ENCODE data around the gene SLC15A2. TPM values are rescaled to one million over a fixed set of nuclear protein-coding genes. Genes with fewer than 3 reads are reported as not detected.
A peak's percentile ranks its signal among the peaks of the same experiment; 100 is the strongest.
"Not testable (repeated sequence)": the region's sequence is repeated elsewhere in the genome, so short reads cannot be mapped to it uniquely, and the experiment has no call there.

The SLC15A2 gene
- polyA plus RNA-seq, 12 donors: 16.9 to 96.8 (median 50.7) TPM; not detected in 1

DNA sequence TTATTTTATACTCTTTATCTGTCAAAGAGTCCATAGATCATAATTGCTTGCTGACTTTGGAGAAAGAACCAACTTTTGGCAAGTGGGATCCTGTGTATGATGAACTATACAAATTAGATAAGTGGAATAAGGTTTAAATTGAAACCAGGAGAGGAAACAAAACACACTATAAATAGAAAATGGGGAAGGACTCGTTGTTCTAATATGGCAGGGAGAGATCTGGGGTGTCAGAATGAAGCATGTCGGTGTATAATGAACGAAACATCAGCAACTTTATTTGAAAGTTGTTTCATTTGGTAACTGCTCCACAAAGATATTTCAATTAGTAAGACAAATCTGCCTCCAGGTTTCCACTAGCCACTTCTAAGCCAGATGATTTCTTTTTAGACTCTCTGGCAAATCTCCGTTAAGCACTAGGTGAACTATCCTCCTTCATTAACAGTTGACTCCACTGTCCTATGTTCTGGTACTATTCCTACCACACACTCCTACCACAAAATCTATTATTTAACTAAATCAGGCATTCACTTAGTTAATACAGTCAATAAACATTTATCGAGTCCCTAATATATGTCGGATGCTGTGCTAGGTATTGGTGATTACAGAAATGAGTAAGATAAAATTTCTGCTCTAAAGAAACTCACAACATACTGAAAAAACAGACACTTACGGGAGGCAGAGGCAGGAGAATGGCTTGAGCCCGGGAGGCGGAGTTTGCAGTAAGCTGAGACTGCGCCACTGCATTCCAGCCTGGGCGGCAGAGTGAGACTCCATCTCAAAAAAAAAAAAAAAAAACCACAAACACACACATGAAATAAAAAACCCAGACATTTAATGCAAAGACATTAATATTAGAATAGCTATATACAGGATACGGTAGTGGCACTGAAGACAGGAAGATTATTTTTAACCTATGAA, 20.1 kb downstream of the SLC15A2 start:
- no peak for DNase-seq

DNA sequence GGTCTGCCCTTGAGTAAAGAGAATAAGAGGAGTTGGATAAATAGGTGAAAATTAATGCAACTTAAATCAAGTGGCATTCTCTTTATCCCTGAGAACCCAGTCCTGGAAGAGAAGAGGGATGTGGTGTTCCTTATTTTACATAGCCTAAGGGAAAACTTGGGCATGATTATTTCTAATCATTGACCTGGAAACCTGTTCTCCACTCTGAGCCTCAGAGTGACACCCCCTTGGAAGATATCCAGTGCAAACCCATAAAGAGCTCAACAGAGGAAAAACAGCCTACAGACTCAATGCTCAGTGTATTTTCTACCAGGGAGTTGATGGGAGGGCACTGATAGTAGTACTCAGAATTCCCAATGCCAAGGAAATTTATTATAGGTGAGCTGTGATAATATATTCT, 22.0 kb downstream of the SLC15A2 start:
- DNase-seq: no peak

GRCh38 chr3:121918779-121919483, 24.7 kb downstream of the SLC15A2 start:
- DNase-seq: no peak

- DNase-seq: no peak
Observed at GRCh38 chr3:121924734-121925133, 30.5 kb downstream of the SLC15A2 start.

- no peak for DNase-seq
Observed at GRCh38 chr3:121926380-121926779, 32.2 kb downstream of the SLC15A2 start.

GRCh38 chr3:121938141-121938855, 44.1 kb downstream of the SLC15A2 start:
- not testable (repeated sequence) for DNase-seq

DNA sequence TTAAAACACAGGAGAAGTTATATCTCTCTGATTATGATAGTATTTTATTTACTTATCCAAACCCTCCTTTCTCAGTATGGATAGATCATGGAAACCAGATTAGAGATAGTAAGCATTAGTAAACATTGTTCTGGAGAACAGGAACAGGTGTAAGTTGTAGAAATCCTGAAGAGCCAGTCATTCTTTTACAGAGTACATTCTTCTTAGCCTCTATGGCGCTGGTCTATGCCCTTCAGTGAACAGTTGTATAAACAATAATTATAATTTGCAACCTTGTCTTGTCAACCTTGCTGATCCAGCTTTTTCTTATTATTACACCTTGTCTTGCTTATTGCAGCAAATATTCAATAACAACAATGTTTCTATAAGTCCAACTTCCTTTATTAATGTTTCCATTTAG, 47.4 kb downstream of the SLC15A2 start:
- DNase-seq: no peak

DNA sequence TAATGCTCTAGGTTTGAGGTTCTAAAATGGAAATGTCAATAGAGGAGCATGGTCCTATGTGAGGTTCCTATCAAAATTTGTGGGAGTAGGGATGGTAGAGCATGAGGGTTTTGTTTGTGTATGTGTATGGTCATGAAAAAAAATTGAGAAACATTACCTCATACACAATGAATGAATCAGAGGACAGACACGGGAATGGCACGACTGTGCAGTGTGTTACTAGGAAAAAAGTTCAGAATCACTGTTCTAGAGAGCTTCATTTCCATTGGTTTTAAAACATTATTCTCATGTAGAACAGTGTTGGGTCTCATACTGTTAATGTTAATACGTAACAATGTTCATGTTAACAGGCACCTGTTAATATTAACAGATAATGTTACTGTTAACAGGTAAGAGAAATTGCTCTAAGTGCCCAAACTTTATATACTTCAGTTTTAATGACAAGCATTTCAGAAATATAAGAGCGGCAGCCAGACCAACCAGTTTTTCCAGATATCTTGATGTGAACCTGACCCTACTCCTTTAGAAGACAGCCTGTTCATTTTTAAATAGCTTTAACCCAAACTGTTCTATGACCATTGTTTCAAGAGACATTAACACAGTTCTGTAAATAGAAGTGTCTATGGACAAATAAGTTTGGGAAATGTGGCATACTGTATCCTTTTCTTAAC, 48.0 kb downstream of the SLC15A2 start:
- no peak for DNase-seq

DNA sequence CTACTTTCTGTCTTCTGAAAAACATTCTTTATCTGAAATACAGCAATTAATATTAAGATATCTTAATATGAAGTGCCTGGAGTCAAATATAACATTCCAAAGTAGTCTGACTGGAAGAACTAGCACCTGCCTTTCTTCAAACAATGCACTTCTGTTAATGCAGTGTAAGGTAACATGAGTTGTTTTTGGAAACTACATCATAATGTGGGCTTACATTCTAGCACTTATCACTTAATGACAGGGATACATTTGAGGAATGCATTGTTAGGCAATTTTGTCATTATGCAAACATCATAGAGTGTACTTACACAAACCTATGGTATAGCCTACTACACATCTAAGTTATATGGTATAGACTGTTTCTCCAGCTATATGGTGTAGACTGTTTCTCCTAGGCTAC, 49.2 kb downstream of the SLC15A2 start:
- DNase-seq: no peak

- DNase-seq: no peak
Observed at GRCh38 chr3:121948641-121949040, 54.4 kb downstream of the SLC15A2 start.

DNA sequence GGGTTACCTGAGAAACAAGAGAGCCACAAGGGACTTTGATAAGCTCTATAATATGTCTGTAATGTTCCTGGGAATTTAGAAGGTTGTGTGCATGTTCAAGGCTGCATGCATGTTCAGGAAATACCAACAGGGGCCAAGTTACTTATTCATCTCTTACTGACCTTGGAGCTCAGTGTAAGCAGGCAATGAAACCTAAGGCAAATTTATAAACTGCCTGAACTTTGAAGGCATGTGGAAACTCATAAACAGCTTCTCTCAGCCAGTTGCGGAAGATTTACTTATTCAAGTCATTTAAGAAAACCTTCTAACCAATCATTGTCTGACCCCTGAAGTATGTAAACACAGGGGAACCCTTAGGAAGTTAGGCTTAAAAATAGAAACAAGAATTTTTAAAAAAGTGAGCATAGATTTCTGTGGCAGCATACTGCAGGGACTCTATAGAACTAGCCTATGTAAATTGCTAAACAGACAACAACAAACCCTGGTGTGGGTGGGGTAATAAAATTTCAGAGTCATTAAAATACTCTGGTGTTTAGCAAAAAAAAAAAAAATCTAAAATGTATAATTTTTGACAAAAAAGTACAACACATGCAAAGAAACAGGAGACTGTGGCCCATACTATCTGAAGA, 57.2 kb downstream of the SLC15A2 start:
- DNase-seq: no peak

- DNase-seq: no peak
Observed at GRCh38 chr3:121956363-121956762, 62.2 kb downstream of the SLC15A2 start.

DNA sequence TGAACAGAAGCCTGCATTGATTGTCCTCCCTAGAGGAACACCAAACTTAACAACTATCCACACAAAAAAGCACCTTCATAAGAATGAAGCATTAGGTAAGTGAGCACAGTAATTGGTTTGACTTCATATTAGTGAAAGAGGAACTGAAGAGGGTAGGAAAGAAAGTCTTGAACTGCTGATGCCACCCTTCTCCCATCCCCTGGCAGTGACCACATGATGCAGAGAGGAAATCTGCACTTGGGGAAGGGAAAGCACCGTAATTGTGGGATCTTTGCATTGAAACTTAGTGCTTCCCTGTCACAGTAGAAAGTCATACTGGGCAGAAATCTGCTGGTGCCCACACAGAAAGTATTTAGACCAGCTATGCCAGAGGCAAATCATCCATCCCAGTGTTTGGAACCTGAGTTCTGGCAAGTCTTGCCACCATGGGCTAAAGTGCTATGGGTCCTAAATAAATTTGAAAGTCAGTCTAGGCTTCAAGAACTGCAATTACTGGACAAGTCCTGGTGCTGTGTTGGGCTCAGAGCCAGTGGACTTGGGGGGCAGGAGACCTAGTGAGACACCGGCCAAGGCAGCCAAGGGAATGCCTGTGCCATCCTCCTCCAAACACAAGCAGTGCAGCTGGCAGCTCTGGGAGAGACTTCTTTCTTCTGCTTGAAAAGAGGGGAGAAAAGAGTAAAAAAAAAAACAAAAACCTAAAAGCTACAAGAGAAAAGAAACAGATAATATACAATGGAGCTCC, 63.6 kb downstream of the SLC15A2 start:
- DNase-seq: peak; percentile 7

DNA sequence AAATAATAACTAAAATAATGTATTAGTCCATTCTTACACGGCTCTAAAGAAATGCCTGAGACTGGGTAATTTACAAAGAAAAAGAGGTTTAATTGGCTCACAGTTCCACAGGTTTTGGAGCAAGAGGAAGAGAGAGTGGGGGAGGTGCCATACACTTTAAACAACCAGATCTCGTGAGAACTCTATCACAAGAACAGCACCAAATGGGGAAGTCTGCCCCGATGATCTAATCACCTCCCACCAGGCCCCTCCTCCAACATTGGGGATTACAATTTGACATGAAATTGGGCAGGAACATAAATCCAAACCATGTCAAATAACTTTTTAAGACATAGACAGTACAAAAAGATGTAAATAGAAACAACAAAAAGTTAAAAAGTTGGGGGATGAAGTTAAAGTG, 64.6 kb downstream of the SLC15A2 start:
- DNase-seq: no peak

DNA sequence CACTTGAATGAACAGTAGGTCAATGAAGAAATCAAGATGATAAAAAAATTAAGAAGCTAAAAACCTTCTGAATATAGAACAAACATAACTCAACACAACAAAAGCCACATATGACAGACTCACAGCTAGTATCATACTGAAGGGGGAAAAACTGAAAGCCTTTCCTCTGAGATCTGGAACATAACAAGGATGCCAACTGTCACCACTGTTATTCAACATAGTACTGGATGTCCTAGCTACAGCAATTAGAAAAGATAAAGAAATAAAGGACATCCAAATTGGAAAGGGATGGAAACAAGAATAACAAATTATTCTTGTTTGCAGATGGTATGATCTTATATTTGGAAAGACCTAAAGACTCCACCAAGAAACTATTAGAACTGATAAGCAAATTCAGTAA, 67.1 kb downstream of the SLC15A2 start:
- no peak for DNase-seq

GRCh38 chr3:121962443-121962842, 68.2 kb downstream of the SLC15A2 start:
- no peak for DNase-seq

DNA sequence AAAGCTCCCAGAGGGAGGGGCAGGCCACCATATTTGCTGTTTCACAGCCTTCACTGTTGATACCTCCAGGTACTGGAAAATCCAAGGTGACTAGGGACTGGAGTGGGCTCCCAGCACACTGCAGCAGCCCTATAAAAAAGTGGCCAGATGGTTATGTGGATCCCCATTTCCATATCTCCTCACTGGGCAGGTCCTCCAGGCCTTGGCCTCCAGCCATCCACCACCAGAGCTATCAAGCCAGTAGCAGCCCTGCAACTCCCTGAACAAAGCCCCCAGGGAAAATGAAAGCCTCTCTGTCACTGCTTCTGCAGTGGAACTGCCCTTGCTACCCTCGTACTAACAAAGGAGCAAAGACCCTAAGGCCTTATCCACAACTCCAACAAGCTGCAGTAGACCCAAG, 69.4 kb downstream of the SLC15A2 start:
- no peak for DNase-seq

DNA sequence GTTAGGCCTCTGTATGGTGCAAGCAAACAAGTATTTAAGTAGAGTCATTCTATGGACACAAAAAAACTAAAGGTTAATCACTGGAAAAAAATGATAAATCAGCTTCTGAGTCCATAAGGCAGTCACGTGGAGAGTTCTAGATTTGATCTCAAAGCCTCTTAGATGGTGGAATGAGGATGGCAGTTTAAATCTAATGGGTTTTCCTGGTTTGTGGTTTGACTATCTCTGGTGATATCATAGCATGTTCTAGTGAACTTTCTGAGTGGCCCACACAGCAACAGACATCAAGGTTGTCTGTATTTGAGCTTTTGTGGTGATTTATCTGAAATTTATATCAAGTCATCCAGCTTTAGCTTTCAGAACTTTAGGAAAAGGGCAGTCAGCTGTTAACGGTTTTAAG, 75.4 kb downstream of the SLC15A2 start:
- DNase-seq: no peak

DNA sequence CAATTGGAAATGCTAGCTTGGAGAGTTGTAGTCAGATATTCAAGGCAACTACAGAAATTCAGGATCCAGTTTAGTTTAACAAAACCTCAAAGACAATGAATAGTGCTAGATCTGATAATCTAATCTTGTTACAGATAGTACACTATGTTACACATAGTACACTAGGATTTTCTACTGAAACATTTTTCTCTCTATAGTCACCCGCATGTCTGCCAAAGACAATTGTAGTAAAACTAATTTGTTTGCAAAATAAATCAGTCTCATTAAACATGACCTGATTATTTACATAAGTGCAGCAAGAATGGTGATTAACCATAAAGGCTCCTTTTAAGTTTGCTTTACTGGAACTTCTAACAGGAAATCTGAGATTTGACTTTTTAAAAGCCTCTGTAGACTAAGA, 75.8 kb downstream of the SLC15A2 start:
- DNase-seq: no peak

GRCh38 chr3:121974601-121975111, 80.5 kb downstream of the SLC15A2 start:
- no peak for DNase-seq

Measured in muscle of arm (tissue), 12 donors.